Fibroblast of the aortic adventitia (primary cell): Measurements from ENCODE around the gene ADAMTS10. TPM values are rescaled to one million over a fixed set of nuclear protein-coding genes. Genes with fewer than 3 reads are reported as not detected.
"Not testable (repeated sequence)": the region's sequence is repeated elsewhere in the genome, so short reads cannot be mapped to it uniquely, and the experiment has no call there.

Source experiments
- DNase-seq: peaks from one replicate; pipeline ENCODE4 v3.0.0-alpha.2; 2010; ENCODE audit warnings: low read depth
- H3K4me3 ChIP-seq: 2 replicates; pipeline ENCODE4 v1.5.1; 2011; ENCODE audit warnings: low read depth, mild to moderate bottlenecking, control low read depth, low read length, moderate library complexity
- total RNA-seq: library from RNA; depleted of rRNA; stranded (reverse); fragments of >200 nt; gene quantifications from 2 replicates; pipeline ENCODE4 v1.2.3, GENCODE V29; 2012; ENCODE audit warnings: low replicate concordance
- TF ChIP-seq, protein P1 (sequence below): IDR thresholded peaks from 2 replicates; pipeline ENCODE4 v1.5.1; 2011; ENCODE audit warnings: mild to moderate bottlenecking, low read length, control low read depth, inconsistent platforms; ENCODE audit not compliant: insufficient read depth

ADAMTS10 gene
- total RNA-seq, 1 donor, result 15.8 TPM

DNA sequence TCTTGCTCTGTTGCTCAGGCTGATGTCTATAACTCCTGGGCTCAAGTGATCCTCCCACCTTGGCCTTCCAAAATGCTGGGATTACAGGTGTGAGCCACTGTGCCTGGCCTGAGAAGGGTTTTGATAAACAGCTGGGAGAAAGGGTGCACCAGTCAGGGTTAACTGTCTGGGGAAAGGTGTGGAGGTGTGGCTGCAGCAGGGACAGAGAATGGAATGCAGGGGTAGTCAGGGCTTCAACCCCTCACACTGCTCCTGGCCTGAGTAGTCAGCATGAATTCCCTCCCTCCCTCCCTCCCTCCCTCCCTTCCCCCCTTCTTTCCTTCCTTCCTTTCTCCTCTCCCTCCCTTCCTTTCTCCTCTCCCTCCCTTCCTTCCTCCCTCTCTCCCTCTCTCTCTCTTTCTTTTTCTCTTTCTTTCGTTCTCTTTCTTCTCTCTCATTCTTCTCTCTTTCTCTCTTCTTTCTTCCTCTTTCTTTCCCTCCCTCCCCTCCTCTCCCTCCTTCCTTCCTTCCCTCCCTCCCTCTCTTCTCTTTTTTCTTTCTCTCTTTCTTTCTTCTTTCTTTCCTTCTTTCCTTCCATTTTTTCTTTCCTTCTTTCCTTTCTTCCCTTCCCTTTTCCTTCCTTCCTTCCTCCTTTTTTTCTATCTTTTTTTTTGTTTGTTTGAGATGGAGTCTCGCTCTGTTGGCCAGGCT, 49.3 kb downstream of the ADAMTS10 start:
- DNase-seq, result no peak
- H3K4me3 ChIP-seq, result no peak overlapping the region
- TF ChIP-seq, protein P1, sequence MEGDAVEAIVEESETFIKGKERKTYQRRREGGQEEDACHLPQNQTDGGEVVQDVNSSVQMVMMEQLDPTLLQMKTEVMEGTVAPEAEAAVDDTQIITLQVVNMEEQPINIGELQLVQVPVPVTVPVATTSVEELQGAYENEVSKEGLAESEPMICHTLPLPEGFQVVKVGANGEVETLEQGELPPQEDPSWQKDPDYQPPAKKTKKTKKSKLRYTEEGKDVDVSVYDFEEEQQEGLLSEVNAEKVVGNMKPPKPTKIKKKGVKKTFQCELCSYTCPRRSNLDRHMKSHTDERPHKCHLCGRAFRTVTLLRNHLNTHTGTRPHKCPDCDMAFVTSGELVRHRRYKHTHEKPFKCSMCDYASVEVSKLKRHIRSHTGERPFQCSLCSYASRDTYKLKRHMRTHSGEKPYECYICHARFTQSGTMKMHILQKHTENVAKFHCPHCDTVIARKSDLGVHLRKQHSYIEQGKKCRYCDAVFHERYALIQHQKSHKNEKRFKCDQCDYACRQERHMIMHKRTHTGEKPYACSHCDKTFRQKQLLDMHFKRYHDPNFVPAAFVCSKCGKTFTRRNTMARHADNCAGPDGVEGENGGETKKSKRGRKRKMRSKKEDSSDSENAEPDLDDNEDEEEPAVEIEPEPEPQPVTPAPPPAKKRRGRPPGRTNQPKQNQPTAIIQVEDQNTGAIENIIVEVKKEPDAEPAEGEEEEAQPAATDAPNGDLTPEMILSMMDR, result no peak

DNA sequence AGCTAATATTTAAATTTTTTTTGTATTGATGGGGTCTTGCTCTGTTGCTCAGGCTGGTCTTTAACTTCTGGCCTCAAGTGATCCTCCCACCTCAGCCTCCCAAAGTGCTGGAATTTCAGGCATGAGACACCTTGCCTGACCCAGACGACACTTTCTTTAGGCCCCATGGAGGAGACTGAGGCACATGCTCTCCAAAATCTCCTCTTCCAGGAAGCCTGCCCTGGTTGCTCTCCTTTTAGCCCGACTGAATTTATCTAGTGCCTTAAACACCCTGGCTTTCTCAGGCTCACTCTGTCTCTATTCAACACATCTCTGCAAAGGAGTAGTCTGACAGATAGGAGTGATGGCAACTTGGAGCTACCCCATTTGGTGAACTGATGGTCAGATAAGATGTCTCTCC, 52.2 kb downstream of the ADAMTS10 start:
- no peak for DNase-seq
- TF ChIP-seq, protein P1, result no peak

DNA sequence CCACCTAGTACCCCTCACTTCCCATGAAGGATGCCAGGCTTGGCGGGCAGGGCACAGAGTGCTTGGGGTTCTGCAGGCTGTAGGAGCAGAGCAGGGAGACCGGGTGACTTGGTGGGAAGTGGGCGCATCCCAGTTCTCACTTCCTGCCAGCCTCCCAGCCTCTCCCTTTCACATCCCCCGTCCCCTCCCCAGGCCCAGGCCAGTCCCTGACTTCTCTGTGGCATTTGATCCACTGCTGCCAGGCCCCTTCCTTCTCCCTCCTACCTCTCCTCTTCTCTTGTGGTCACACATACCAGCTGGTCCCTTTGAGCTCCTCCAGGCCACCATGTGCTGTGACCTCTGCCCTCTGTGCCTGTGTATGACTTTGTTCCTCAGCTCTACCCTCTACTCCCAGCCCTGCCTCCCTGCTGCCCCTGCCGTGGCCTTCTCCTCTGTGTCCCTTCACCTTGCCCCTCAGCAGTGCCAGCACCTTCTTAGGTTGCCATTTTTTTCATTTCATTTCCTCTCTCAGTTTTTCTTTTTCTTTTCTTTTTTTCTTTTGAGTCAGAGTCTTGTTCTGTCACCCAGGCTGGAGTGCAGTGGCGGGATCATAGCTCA, 52.8 kb downstream of the ADAMTS10 start:
- H3K4me3 ChIP-seq, result no peak overlapping the region

More for the DNA sequence above, 52.2 kb downstream of the ADAMTS10 start:
- H3K4me3 ChIP-seq, result no peak overlapping the region

DNA sequence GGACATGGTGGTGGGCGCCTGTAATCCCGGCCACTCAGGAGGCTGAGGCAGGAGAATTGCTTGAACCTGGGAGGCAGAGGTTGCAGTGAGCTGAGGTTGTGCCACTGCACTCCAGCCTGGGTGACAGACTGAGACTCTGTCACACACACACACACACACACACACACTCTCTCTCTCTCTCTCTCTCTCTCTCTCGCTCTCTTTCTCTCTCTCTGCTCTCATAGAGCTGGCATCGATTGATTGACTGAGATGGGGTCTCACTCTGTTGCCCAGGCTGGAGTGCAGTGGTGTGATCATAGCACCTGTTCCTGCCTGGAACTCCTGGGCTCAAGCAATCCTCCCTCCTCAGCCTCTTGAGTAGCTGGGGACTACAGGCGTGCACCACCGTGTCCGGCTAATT, 56.8 kb downstream of the ADAMTS10 start:
- not testable (repeated sequence) for DNase-seq, H3K4me3 ChIP-seq

More for the DNA sequence above, 52.8 kb downstream of the ADAMTS10 start:
- no peak for DNase-seq
- TF ChIP-seq, protein P1, result no peak

DNA sequence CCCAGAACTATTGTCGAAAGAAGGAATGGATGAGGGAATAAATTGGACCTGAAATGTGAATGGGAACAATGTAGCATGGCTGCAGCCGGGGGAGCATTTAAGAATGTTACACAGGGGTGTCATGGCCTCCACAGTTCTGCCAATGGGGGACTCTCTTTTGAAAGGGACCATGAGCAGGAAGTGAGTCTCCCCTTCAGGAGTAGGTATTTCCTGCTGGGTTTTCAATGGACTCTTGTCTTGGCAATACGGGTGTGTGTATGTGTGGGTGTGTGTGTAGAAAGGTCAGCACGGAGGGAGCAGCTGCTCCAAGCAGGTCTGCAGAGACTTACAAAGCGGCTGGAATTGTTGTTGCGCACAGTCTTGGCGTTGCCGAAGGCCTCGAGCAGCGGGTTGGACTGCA, 57.7 kb downstream of the ADAMTS10 start:
- TF ChIP-seq, protein P1, result no peak
- no peak overlapping the region for H3K4me3 ChIP-seq
- peak; percentile 27 for DNase-seq

DNA sequence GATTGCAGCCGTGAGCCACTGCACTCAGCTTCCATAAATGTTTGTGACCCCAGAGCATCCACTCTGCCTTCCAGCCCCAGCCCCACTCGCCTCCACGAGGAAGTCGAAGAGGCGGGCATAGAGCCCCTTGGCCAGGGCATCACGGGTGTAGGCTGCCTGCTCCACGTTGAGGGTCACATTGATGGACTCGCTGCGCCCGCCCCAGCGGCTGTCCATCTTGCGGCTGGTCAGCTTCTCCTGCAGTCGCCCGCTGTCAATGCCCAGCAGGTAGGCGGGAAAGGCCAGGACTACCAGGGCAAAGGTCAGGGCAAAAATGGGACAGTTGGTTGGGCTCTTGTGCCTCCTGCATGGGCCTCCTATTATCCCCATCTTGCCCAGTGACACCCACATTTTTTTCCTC, 60.4 kb downstream of the ADAMTS10 start:
- no peak overlapping the region for H3K4me3 ChIP-seq
- no peak for DNase-seq
- TF ChIP-seq, protein P1, result no peak

DNA sequence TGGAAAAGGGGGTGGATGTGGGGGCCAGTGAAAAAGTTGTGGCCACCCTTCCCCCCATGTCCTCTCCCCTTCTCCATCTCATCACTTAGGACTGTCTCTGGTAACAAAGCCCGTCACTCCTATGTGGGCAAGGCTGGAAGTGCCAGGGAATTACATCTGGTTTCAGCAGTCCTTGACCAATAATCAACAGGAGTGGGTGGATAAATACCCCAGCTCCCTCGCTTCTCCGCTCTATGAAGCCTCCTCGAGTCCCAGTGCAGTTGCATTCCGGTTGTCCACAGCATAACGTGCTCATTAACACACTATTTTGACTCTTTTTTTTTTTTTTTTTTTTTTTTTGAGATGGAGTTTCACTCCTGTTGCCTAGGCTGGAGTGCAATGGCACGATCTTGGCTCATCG, 64.8 kb downstream of the ADAMTS10 start:
- DNase-seq, result no peak
- TF ChIP-seq, protein P1, result no peak

More for the DNA sequence above, 64.8 kb downstream of the ADAMTS10 start:
- no peak overlapping the region for H3K4me3 ChIP-seq
